ENCODE results near the gene SIVA1. TPM values are rescaled to one million over a fixed set of nuclear protein-coding genes. Genes with fewer than 3 reads are reported as not detected.

The SIVA1 gene
- total and polyA plus RNA-seq, 9 of the 15 experiments (the other 6 are each of a cell fraction or from before 2014, with no cell fraction given), result 4.2 to 186 (median 54.2) TPM

- no peak overlapping the region for H3K4me3 ChIP-seq
- no peak overlapping the region for H3K4me2 ChIP-seq (ENCODE audit: insufficient read depth, low read length)
- CTCF ChIA-PET (ENCODE audit: low intra/inter-chr PET ratio), result no interaction called here
- 78% methylated on average over 4 of the region's 18 CpGs for WGBS (ENCODE audit: insufficient coverage, low coverage, missing lambda C conversion rate)
- intact Hi-C loops (cut with micrococcal nuclease) (no loop called here), in situ Hi-C loops (cut with MboI) (no loop called here)
- H3K4me1 ChIP-seq (replicated peaks in 1 of 2; ENCODE audit: control insufficient read depth in 2 of 2, insufficient read depth in 2 of 2, low read length in 2 of 2), result peaks cover 0 to 38% of the 10 kb centered on the region in 2 experiments; a peak in 2 of 5 replicates
- peaks cover 3% of the 10 kb centered on the region; the same call in 1 of the 3 replicates for H3K36me3 ChIP-seq (ENCODE audit: control insufficient read depth, insufficient read depth, low read length)
- no peak for FAIRE-seq
- H3K27ac ChIP-seq (ENCODE audit: extremely low read depth, low read depth, low read length), result no peak overlapping the region
- ATAC-seq, result no peak
- no TSS peak for BruUV-seq (replicated peaks)
- H3K9me3 ChIP-seq (replicated peaks; ENCODE audit: control insufficient read depth, insufficient read depth, low read depth, low read length), result no peaks in the 10 kb centered on the region
- no peak for TF ChIP-seq CBFA2T2 (conservative IDR thresholded peaks at IDR 0.05)
- no peak for TF ChIP-seq ZBTB33 (CRISPR knock-in tag; IDR thresholded peaks at IDR 0.05)
- no peak for TF ChIP-seq ZNF124 (CRISPR knock-in tag; IDR thresholded peaks at IDR 0.05)
- TF ChIP-seq NBN (IDR thresholded peaks at IDR 0.05; ENCODE audit: low read depth), result no peak
- no peak for TF ChIP-seq ZBTB12 (CRISPR knock-in tag; IDR thresholded peaks at IDR 0.05)
- no peak for TF ChIP-seq EZH2 (IDR thresholded peaks at IDR 0.05; ENCODE audit: borderline replicate concordance, low read depth, low read length)
- TF ChIP-seq MITF (IDR thresholded peaks at IDR 0.05), result no peak
- TF ChIP-seq POLR2B (IDR thresholded peaks at IDR 0.05; ENCODE audit: low read depth, partially characterized antibody), result no peak
- H3K9ac ChIP-seq (ENCODE audit: insufficient read depth in 1 of 2, low read depth in 2 of 2, low read length in 2 of 2), result no peak overlapping the region
- no peaks in the 10 kb centered on the region for H3K79me2 ChIP-seq (ENCODE audit: control insufficient read depth, insufficient read depth, low read length)
- POLR2A ChIA-PET, result no interaction called here
- H2AFZ ChIP-seq (ENCODE audit: low read depth, low read length), result no peak overlapping the region
- H3K9me1 ChIP-seq (ENCODE audit: control insufficient read depth, insufficient read depth, low read length), result no peaks in the 10 kb centered on the region
- no peak for DNase-seq (ENCODE audit: extremely low read depth in 1 of 4, low spot score in 3 of 4)
- H4K20me1 ChIP-seq (replicated peaks; ENCODE audit: control insufficient read depth, insufficient read depth, low read length), result peaks cover 3% of the 10 kb centered on the region; the same call in 1 of the 2 replicates
- no peaks in the 10 kb centered on the region for H3K27me3 ChIP-seq (ENCODE audit: control insufficient read depth in 2 of 2, insufficient read depth in 2 of 2, low read length in 2 of 2)
Measured at GRCh38 chr14:104715416-104715815, 37.5 kb upstream of the SIVA1 start.

Measured in K562 (cell line).